Hepatocyte (in vitro differentiated cells): ENCODE results near the gene TMPRSS3. TPM values are rescaled to one million over a fixed set of nuclear protein-coding genes. Genes with fewer than 3 reads are reported as not detected.

Experiments used
- DNase-seq: peaks from one replicate; pipeline ENCODE4 v3.0.0-alpha.2; 2016; ENCODE audit warnings: low spot score
- H2AFZ ChIP-seq: fragments of 200-600 bp; sonication (generic); 2 replicates; pipeline ENCODE4 v1.6.0; 2016; ENCODE audit warnings: antibody characterized with exemption, mild to moderate bottlenecking
- H3K27ac ChIP-seq: fragments of 200-600 bp; sonication (generic); 2 replicates; pipeline ENCODE4 v1.5.1; 2016; ENCODE audit warnings: mild to moderate bottlenecking
- H3K27me3 ChIP-seq: fragments of 200-600 bp; sonication (generic); 2 replicates; pipeline ENCODE4 v1.6.1; 2016
- H3K36me3 ChIP-seq: fragments of 200-600 bp; sonication (generic); replicated peaks from 2 replicates; pipeline ENCODE4 v1.5.1; 2016; ENCODE audit warnings: low read depth; ENCODE audit not compliant: insufficient read depth
- H3K4me1 ChIP-seq: fragments of 200-600 bp; sonication (generic); 2 replicates; pipeline ENCODE4 v1.5.1; 2016; ENCODE audit warnings: mild to moderate bottlenecking, moderate library complexity; ENCODE audit not compliant: insufficient read depth
- H3K4me2 ChIP-seq: fragments of 200-600 bp; sonication (generic); 2 replicates; pipeline ENCODE4 v1.6.0; 2016
- H3K4me3 ChIP-seq: fragments of 200-600 bp; sonication (generic); 2 replicates; pipeline ENCODE4 v1.5.1; 2016; ENCODE audit warnings: mild to moderate bottlenecking
- H3K79me2 ChIP-seq: fragments of 200-600 bp; sonication (generic); 2 replicates; pipeline ENCODE4 v1.6.0; 2017; ENCODE audit warnings: mild to moderate bottlenecking
- H3K9me2 ChIP-seq: fragments of 200-600 bp; sonication (generic); replicated peaks from 2 replicates; pipeline ENCODE4 v1.6.0; 2017; ENCODE audit warnings: mild to moderate bottlenecking; ENCODE audit not compliant: insufficient read depth
- H3K9me3 ChIP-seq: fragments of 200-600 bp; sonication (generic); 2 replicates; pipeline ENCODE4 v1.5.1; 2016; ENCODE audit warnings: low read depth, mild to moderate bottlenecking
- H4K20me1 ChIP-seq: fragments of 200-600 bp; sonication (generic); 2 replicates; pipeline ENCODE4 v1.6.0; 2016; ENCODE audit warnings: mild to moderate bottlenecking; ENCODE audit not compliant: insufficient read depth, poor library complexity, severe bottlenecking
- EZH2 ChIP-seq: fragments of 200-600 bp; sonication (generic); IDR thresholded peaks from 2 replicates; pipeline ENCODE4 v1.6.1; 2016; ENCODE audit warnings: antibody characterized with exemption, mild to moderate bottlenecking, borderline replicate concordance
- EZH2phosphoT487 ChIP-seq: fragments of 200-600 bp; sonication (generic); IDR thresholded peaks from one replicate; pipeline ENCODE4 v1.6.1; 2018; ENCODE audit warnings: antibody characterized with exemption, mild to moderate bottlenecking, low read depth, moderate library complexity; ENCODE audit not compliant: unreplicated experiment, severe bottlenecking
- WGBS: methylation state at CpG from one replicate; pipeline ENCODE4 v1.1.6; 2016; ENCODE audit warnings: low lambda C conversion rate; ENCODE audit errors: missing lambda C conversion rate; 5-methylcytosine and 5-hydroxymethylcytosine counted together
- polyA plus RNA-seq: library from polyadenylated mRNA; unstranded; fragments of >200 nt; fragmentation: Nextera tagmentation; extraction: Ambion mirVana; gene quantifications from 2 replicates; pipeline ENCODE4 v1.2.1, GENCODE V29; 2016
- total RNA-seq: library from RNA; depleted of rRNA; stranded (reverse); fragments of >200 nt; gene quantifications from 2 replicates; pipeline ENCODE4 v1.2.3, GENCODE V29; 2014
- TF ChIP-seq, protein P1 (sequence below): fragments of 200-600 bp; sonication (generic); IDR thresholded peaks from 2 replicates; pipeline ENCODE4 v1.5.1; 2016; ENCODE audit warnings: antibody characterized with exemption, mild to moderate bottlenecking; ENCODE audit not compliant: poor library complexity

TMPRSS3 gene
- total and polyA plus RNA-seq, 2 experiments from 2014 or later, result 1.4 to 1.7 TPM

DNA sequence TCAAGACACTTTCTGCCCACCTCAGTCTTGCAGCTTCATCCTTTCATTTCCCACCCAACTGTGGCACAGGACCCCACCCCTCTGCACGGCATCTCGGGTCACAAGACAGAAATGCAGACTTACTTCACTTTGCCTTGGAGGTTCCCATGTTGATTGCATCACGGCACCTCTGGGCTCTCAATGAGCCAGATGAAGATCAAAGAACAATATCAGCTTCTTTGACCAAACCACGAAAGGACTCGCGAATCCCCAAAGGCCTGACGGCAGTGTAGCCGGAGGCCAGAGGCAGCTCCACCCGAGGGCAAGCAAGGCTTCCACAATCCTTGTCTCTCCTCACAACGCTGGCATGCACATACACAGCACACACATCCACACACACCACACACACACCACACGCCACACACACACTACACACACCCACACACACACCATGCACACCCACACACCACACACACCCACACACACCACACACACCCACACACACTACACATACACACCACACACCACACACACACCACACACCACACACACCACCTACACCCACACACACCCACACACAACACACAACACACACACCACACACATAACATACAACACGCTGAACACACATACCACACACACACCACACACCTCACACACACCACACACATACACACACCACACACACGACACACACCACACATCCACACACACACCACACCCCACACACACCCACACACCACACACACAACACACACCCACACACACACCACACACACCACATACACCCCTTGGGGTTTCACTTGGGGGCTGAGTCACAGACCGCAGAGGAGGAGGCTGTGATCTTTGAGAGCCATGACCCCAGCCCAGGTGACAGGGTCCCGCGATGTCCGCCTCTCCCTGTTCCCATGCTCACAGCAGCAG is 43.7 kb upstream of the TMPRSS3 start:
- H4K20me1 ChIP-seq, result no peaks in the 10 kb centered on the region
- H3K79me2 ChIP-seq, result no peaks in the 10 kb centered on the region
- H3K4me1 ChIP-seq, result no peaks in the 10 kb centered on the region
- TF ChIP-seq EZH2, result no peak
- TF ChIP-seq, protein P1, sequence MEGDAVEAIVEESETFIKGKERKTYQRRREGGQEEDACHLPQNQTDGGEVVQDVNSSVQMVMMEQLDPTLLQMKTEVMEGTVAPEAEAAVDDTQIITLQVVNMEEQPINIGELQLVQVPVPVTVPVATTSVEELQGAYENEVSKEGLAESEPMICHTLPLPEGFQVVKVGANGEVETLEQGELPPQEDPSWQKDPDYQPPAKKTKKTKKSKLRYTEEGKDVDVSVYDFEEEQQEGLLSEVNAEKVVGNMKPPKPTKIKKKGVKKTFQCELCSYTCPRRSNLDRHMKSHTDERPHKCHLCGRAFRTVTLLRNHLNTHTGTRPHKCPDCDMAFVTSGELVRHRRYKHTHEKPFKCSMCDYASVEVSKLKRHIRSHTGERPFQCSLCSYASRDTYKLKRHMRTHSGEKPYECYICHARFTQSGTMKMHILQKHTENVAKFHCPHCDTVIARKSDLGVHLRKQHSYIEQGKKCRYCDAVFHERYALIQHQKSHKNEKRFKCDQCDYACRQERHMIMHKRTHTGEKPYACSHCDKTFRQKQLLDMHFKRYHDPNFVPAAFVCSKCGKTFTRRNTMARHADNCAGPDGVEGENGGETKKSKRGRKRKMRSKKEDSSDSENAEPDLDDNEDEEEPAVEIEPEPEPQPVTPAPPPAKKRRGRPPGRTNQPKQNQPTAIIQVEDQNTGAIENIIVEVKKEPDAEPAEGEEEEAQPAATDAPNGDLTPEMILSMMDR, result no peak
- TF ChIP-seq EZH2phosphoT487, result no peak
- no peaks in the 10 kb centered on the region for H3K36me3 ChIP-seq
- no peak overlapping the region for H3K4me2 ChIP-seq
- no peak overlapping the region for H3K4me3 ChIP-seq
- no peaks in the 10 kb centered on the region for H3K27me3 ChIP-seq
- H3K9me2 ChIP-seq, result no peaks in the 10 kb centered on the region
- WGBS, result 87% methylated on average over 17 of the region's 17 CpGs
- H3K27ac ChIP-seq, result no peak overlapping the region
- no peaks in the 10 kb centered on the region for H3K9me3 ChIP-seq
- no peak overlapping the region for H2AFZ ChIP-seq
- no peak for DNase-seq

DNA sequence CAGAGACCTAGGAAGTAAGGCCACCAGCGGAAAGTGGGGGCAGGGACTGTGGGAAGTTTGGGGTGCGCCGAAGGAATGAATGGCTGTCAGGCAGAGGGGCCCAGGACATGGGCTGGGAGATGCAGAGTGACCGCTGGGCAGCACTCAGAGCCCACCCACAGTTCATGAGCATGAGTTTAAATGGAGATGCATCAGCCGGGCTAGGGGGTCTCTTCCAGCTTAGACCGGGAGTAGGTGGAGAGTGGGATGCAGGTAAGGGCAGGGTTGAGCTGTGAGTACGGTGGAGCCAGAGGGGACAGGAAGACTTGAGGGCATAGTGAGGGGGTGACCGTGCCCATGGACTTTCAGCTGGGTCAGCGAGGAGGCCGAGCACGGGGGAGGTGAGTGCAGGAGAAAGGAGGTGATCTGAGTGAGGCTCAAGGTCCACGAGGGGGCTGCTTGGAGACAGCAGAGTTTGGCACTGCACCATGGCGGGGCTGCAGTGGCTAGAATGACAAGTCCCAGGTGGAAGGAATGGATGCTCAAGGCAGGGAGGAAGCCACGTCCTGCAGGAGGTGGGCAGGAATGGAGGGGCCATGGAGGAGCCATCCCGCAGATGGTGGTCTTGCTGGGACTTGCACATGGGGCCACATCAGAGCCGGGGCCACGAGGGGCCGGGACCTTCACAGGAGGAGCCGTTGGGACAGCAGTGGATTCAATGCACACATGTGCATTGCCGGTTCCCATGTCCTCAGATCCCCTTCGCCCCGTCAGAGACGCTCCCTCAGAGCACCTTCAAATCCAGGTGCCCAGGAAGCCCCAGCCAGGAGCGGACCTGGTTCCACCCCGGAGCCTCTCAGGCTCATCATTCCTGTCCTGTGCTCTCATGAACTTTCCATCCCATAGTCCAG is 42.7 kb upstream of the TMPRSS3 start:
- Histone ChIP-seq H3K4me2 (no peak overlapping the region), H4K20me1 (no peaks in the 10 kb centered on the region), H3K79me2 (no peaks in the 10 kb centered on the region), H2AFZ (no peak overlapping the region), H3K27ac (no peak overlapping the region), H3K4me1 (no peaks in the 10 kb centered on the region), H3K9me3 (no peaks in the 10 kb centered on the region), H3K27me3 (no peaks in the 10 kb centered on the region), H3K4me3 (no peak overlapping the region), H3K36me3 (no peaks in the 10 kb centered on the region), H3K9me2 (no peaks in the 10 kb centered on the region)
- 89% methylated on average over 23 of the region's 25 CpGs for WGBS
- TF ChIP-seq EZH2, result no peak
- no peak for TF ChIP-seq EZH2phosphoT487
- TF ChIP-seq, protein P1, result no peak
- DNase-seq, result no peak

DNA sequence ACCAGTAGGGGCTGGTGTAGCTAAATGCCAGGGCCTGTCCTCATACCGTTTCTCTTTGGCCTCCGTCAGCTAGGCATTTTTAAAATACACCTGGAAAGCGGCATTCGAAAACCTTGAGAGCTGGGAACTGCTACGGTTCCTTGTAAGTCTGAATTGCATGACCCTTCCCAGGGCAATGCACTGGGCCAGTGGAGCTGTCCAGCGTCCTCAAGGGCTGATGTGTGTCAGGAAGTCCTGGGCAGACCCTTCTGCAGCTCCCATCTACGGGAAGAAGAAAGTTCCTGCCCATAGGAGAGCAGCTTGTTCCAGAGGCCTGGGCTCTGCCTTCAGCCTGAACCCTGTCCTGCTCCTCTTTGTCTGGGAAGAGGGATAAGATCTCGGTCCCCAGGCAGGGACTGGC is 41.9 kb upstream of the TMPRSS3 start:
- no peaks in the 10 kb centered on the region for H3K4me1 ChIP-seq
- TF ChIP-seq, protein P1, result no peak
- TF ChIP-seq EZH2phosphoT487, result no peak
- no peak for TF ChIP-seq EZH2
- H3K27me3 ChIP-seq, result no peaks in the 10 kb centered on the region
- 49% methylated on average over 8 of the region's 8 CpGs for whole genome bisulfite sequencing
- no peak overlapping the region for H2AFZ ChIP-seq
- H3K27ac ChIP-seq, result no peak overlapping the region
- no peaks in the 10 kb centered on the region for H3K9me3 ChIP-seq
- H3K79me2 ChIP-seq, result no peaks in the 10 kb centered on the region
- DNase-seq, result peak; percentile 59
- H3K36me3 ChIP-seq, result no peaks in the 10 kb centered on the region
- H4K20me1 ChIP-seq, result no peaks in the 10 kb centered on the region
- H3K4me2 ChIP-seq, result no peak overlapping the region
- no peaks in the 10 kb centered on the region for H3K9me2 ChIP-seq
- no peak overlapping the region for H3K4me3 ChIP-seq
